Measurements from ENCODE around the gene PMM2. TPM values are rescaled to one million over a fixed set of nuclear protein-coding genes. Genes with fewer than 3 reads are reported as not detected.

The PMM2 gene
- total RNA-seq, 1 experiment from 2014 or later, result 53.8 TPM

- H3K4me3 Mint-ChIP-seq, result no peak overlapping the region
- CTCF ChIA-PET, result no interaction called here
These were observed 37.6 kb upstream of the PMM2 start for GRCh38 chr16:8760021-8760420.

GRCh38 chr16:8761078-8761477, 36.6 kb upstream of the PMM2 start:
- CTCF ChIA-PET, result no interaction called here
- Mint-ChIP-seq H3K27ac (no peak overlapping the region), H3K36me3 (no peaks in the 10 kb centered on the region), H3K27me3 (ENCODE audit: low read depth) (no peaks in the 10 kb centered on the region), H3K9me3 (no peaks in the 10 kb centered on the region), H3K4me3 (no peak overlapping the region), H3K4me1 (peaks cover 18% of the 10 kb centered on the region)
- no peak for TF ChIP-seq ZNF317 (CRISPR knock-in tag; IDR thresholded peaks at IDR 0.05; ENCODE audit: borderline replicate concordance, low read depth)
- no peak for TF ChIP-seq NR2C2 (CRISPR knock-in tag; IDR thresholded peaks at IDR 0.05)
- TF ChIP-seq ATF3 (CRISPR knock-in tag; conservative IDR thresholded peaks at IDR 0.05), result no peak
- TF ChIP-seq USF1 (CRISPR knock-in tag; IDR thresholded peaks at IDR 0.05), result no peak
- no peak for TF ChIP-seq ZBTB43 (CRISPR knock-in tag; IDR thresholded peaks at IDR 0.05)
- TF ChIP-seq PREB (CRISPR knock-in tag; IDR thresholded peaks at IDR 0.05; ENCODE audit: borderline replicate concordance), result no peak
- no peak for TF ChIP-seq NR1H2 (CRISPR knock-in tag; IDR thresholded peaks at IDR 0.05)
- no peak for TF ChIP-seq MXD4 (CRISPR knock-in tag; IDR thresholded peaks at IDR 0.05; ENCODE audit: borderline replicate concordance)
- no peak for TF ChIP-seq ESRRA (CRISPR knock-in tag; IDR thresholded peaks at IDR 0.05; ENCODE audit: borderline replicate concordance)
- POLR2A ChIA-PET, result no interaction called here
- DNase-seq (ENCODE audit: low spot score) (no peak), ATAC-seq (no peak)

More at GRCh38 chr16:8760021-8760420, 37.6 kb upstream of the PMM2 start:
- H3K27ac Mint-ChIP-seq, result no peak overlapping the region
- H3K9me3 Mint-ChIP-seq, result no peaks in the 10 kb centered on the region
- TF ChIP-seq SMAD3 (CRISPR knock-in tag; IDR thresholded peaks at IDR 0.05; ENCODE audit: borderline replicate concordance), result no peak
- no peak for TF ChIP-seq ZNF532 (CRISPR knock-in tag; IDR thresholded peaks at IDR 0.05; ENCODE audit: borderline replicate concordance)
- no peak for TF ChIP-seq TEAD4 (CRISPR knock-in tag; IDR thresholded peaks at IDR 0.05)
- TF ChIP-seq USF2 (CRISPR knock-in tag; IDR thresholded peaks at IDR 0.05), result no peak
- TF ChIP-seq ZNF281 (CRISPR knock-in tag; IDR thresholded peaks at IDR 0.05), result no peak
- TF ChIP-seq ELF4 (CRISPR knock-in tag; IDR thresholded peaks at IDR 0.05; ENCODE audit: low read depth), result no peak
- TF ChIP-seq ZNF317 (CRISPR knock-in tag; IDR thresholded peaks at IDR 0.05; ENCODE audit: borderline replicate concordance, low read depth), result no peak
- no peak for TF ChIP-seq NFATC4 (CRISPR knock-in tag; IDR thresholded peaks at IDR 0.05)
- no peaks in the 10 kb centered on the region for H3K27me3 Mint-ChIP-seq (ENCODE audit: low read depth)
- ATAC-seq (no peak), DNase-seq (ENCODE audit: low spot score) (no peak)
- H3K36me3 Mint-ChIP-seq, result no peaks in the 10 kb centered on the region
- peaks cover 14% of the 10 kb centered on the region for H3K4me1 Mint-ChIP-seq
- POLR2A ChIA-PET, result no interaction called here
